ENCODE results near the gene HSPBAP1. TPM values are rescaled to one million over a fixed set of nuclear protein-coding genes. Genes with fewer than 3 reads are reported as not detected.
"Not testable (repeated sequence)": the region's sequence is repeated elsewhere in the genome, so short reads cannot be mapped to it uniquely, and the experiment has no call there.

Gene HSPBAP1
- total RNA-seq, 5 donors from 2014 or later (not counting 1 experiment from before 2014, with no cell fraction given) = 17.7 to 29.5 (median 22.9) TPM

DNA sequence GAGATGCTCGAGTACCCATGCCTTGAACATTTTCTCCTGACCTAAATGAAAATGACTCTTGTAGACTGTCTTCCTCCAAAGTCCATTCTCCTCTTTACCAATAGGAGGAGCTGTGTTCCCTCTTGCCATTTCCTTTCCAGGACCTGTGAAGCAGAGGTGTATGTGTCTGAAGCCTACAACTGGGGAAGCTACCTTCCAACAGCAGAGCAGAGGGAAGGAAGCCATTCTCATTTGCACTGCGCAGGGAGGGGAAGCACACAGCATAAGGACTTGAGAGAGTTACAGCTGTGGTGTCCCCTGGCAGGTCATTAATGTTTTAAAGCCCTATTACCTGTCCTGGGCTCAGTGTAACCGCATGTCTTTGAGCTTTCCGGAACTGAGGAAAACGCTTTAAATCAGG lies 38.7 kb downstream of the HSPBAP1 start:
- no peak overlapping the region for H3K4me3 Mint-ChIP-seq
- DNase-seq (peak in 6 of 35 experiments; percentile 7 to 61 (median 10)), ATAC-seq (replicated peaks in 1 of 4) (peak; percentile 63 to 75 (median 72))
- no peaks in the 10 kb centered on the region for H3K9me3 Mint-ChIP-seq
- Histone ChIP-seq H3K9me3 (no peaks in the 10 kb centered on the region), H3K4me1 (ENCODE audit: control insufficient read depth in 1 of 2, extremely low read depth in 1 of 2, insufficient read depth in 2 of 2, low read length in 2 of 2) (no peaks in the 10 kb centered on the region), H3K27me3 (replicated peaks in 1 of 2; ENCODE audit: control insufficient read depth in 2 of 2, extremely low read depth in 1 of 2, insufficient read depth in 2 of 2, low read length in 1 of 2) (no peaks in the 10 kb centered on the region), H3K36me3 (ENCODE audit: control insufficient read depth in 2 of 2, extremely low read depth in 1 of 2, insufficient read depth in 1 of 2, low read length in 1 of 2) (peaks cover 0 to 41% of the 10 kb centered on the region in 2 donors), H3K4me3 (ENCODE audit: control insufficient read depth in 1 of 2, extremely low read depth in 1 of 2, low read length in 1 of 2) (no peak overlapping the region), H3K27ac (ENCODE audit: low read length) (no peak overlapping the region)
- no peaks in the 10 kb centered on the region for H3K27me3 Mint-ChIP-seq
- 100% methylated on average over 1 of the region's 5 CpGs for whole genome bisulfite sequencing (ENCODE audit: insufficient coverage)
- ChIA-PET CTCF (interaction anchor here (0.5 to 1.5 kb wide), 9 partner anchors 11 to 275 kb away, joined by 3 to 7 read pairs (median 5); partner anchors contain the start of gene SEMA5B (in 1 of the 2)), POLR2A (interaction anchor here (0.5 to 0.6 kb wide), 2 partner anchors 9 to 74 kb away, joined by 3 to 5 read pairs; partner anchors contain the start of gene PARP14 (in 1 of the 2))
- no peak overlapping the region for H3K27ac Mint-ChIP-seq
- H3K4me1 Mint-ChIP-seq = no peaks in the 10 kb centered on the region
- peaks cover 55% of the 10 kb centered on the region for H3K36me3 Mint-ChIP-seq

DNA sequence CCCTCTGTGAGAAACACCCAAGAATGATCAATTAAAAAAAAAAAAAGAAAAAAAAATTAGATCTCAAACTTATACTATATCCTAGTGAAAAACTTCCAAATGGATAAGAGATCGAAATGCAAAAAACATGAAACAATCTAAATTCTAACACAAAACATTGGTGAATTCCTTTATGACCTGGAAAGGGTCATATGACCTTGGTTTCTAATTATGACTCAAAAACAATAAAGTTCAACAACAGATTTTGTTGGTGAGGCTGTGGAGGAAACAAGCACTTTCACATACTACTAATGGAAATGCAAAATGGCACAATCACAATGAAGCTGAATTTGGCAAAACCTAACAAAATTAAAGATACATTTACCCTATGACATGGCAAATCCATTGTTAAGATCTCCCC lies 45.3 kb downstream of the HSPBAP1 start:
- H3K27ac ChIP-seq (ENCODE audit: low read length) = no peak overlapping the region
- H3K36me3 ChIP-seq (ENCODE audit: control insufficient read depth in 2 of 2, extremely low read depth in 1 of 2, insufficient read depth in 1 of 2, low read length in 1 of 2) = peaks cover 1 to 26% of the 10 kb centered on the region in 2 donors
- DNase-seq (no peak), ATAC-seq (replicated peaks in 1 of 4) (no peak)
- no peak overlapping the region for H3K4me3 Mint-ChIP-seq
- CTCF ChIA-PET = no interaction called here
- H3K9me3 ChIP-seq = no peaks in the 10 kb centered on the region
- no peaks in the 10 kb centered on the region for H3K4me1 Mint-ChIP-seq
- H3K9me3 Mint-ChIP-seq = no peaks in the 10 kb centered on the region
- no CpG with 5 or more reads among the region's 1 CpG for WGBS (ENCODE audit: insufficient coverage)
- H3K27ac Mint-ChIP-seq = no peak overlapping the region
- no peaks in the 10 kb centered on the region for H3K27me3 ChIP-seq (replicated peaks in 1 of 2; ENCODE audit: control insufficient read depth in 2 of 2, extremely low read depth in 1 of 2, insufficient read depth in 2 of 2, low read length in 1 of 2)
- H3K36me3 Mint-ChIP-seq = peaks cover 51% of the 10 kb centered on the region
- no peaks in the 10 kb centered on the region for H3K27me3 Mint-ChIP-seq
- POLR2A ChIA-PET = no interaction called here
- H3K4me1 ChIP-seq (ENCODE audit: control insufficient read depth in 1 of 2, extremely low read depth in 1 of 2, insufficient read depth in 2 of 2, low read length in 2 of 2) = no peaks in the 10 kb centered on the region
- H3K4me3 ChIP-seq (ENCODE audit: control insufficient read depth in 1 of 2, extremely low read depth in 1 of 2, low read length in 1 of 2) = no peak overlapping the region

GRCh38 chr3:122747295-122747694 lies 46.3 kb downstream of the HSPBAP1 start:
- H3K27me3 Mint-ChIP-seq; CTCF ChIA-PET; H3K27ac Mint-ChIP-seq; H3K9me3 ChIP-seq; H3K27ac ChIP-seq (ENCODE audit: low read length); H3K27me3 ChIP-seq (replicated peaks in 1 of 2; ENCODE audit: control insufficient read depth in 2 of 2, extremely low read depth in 1 of 2, insufficient read depth in 2 of 2, low read length in 1 of 2); ATAC-seq (replicated peaks in 1 of 4); DNase-seq; POLR2A ChIA-PET; H3K4me1 ChIP-seq (ENCODE audit: control insufficient read depth in 1 of 2, extremely low read depth in 1 of 2, insufficient read depth in 2 of 2, low read length in 2 of 2); H3K4me3 Mint-ChIP-seq; H3K9me3 Mint-ChIP-seq; H3K4me1 Mint-ChIP-seq; H3K4me3 ChIP-seq (ENCODE audit: control insufficient read depth in 1 of 2, extremely low read depth in 1 of 2, low read length in 1 of 2): not testable (repeated sequence)
- no CpG with 5 or more reads among the region's 35 CpGs for WGBS (ENCODE audit: insufficient coverage)
- H3K36me3 Mint-ChIP-seq = peaks cover 52% of the 10 kb centered on the region
- H3K36me3 ChIP-seq (ENCODE audit: control insufficient read depth in 2 of 2, extremely low read depth in 1 of 2, insufficient read depth in 1 of 2, low read length in 1 of 2) = peaks cover 6 to 20% of the 10 kb centered on the region in 2 donors

DNA sequence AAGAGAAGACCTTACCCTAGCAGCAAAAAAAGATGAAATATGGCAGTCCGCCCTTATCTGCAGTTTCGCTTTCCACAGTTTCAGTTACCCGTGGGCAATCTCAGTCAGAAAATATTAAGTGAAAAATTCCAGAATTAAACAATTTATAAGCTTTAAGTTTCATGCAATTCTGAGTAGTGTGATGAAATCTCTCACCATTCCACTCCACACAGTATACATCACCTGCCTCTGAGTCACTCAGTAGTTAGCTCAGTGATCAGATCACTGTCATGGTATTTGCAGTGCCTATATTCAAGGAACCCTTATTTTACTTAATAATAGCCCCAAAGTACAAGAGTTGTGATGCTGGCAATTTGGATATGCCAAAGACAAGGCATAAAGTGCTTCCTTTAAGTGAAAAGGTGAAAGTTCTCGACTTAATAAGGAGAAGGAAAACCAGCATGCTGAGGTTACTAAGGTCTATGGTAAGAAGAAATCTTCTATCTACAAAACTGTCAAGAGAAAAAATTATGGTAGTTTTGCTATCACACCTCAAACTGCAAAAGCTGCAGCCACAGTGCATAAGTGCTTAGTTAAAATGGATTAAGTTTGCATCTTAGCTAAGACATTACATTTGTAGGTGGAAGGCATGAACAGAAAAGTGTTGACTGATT lies 48.1 kb downstream of the HSPBAP1 start:
- no peaks in the 10 kb centered on the region for H3K4me1 ChIP-seq (ENCODE audit: control insufficient read depth in 1 of 2, extremely low read depth in 1 of 2, insufficient read depth in 2 of 2, low read length in 2 of 2)
- no peak for DNase-seq
- H3K27me3 Mint-ChIP-seq = no peaks in the 10 kb centered on the region
- H3K4me3 ChIP-seq (ENCODE audit: control insufficient read depth in 1 of 2, extremely low read depth in 1 of 2, low read length in 1 of 2) = no peak overlapping the region
- peaks cover 51% of the 10 kb centered on the region for H3K36me3 Mint-ChIP-seq
- ChIA-PET POLR2A (interaction anchor here in 1 of 2 donors (0.6 kb wide), 1 partner anchor 330 kb away, joined by 4 read pairs; the partner anchor contains the start of gene WDR5B), CTCF (interaction anchor here (0.6 to 0.7 kb wide), 6 partner anchors 60 to 654 kb away, joined by 3 to 9 read pairs (median 4); no protein-coding TSS in a partner anchor)
- H3K9me3 Mint-ChIP-seq = peaks cover 0 to 6% (median 0%) of the 10 kb centered on the region in 3 donors
- no peaks in the 10 kb centered on the region for H3K27me3 ChIP-seq (replicated peaks in 1 of 2; ENCODE audit: control insufficient read depth in 2 of 2, extremely low read depth in 1 of 2, insufficient read depth in 2 of 2, low read length in 1 of 2)
- no peak for ATAC-seq (replicated peaks in 1 of 4)
- H3K9me3 ChIP-seq = no peaks in the 10 kb centered on the region
- peaks cover 11 to 13% of the 10 kb centered on the region in 2 donors for H3K36me3 ChIP-seq (ENCODE audit: control insufficient read depth in 2 of 2, extremely low read depth in 1 of 2, insufficient read depth in 1 of 2, low read length in 1 of 2)
- no peak overlapping the region for H3K27ac ChIP-seq (ENCODE audit: low read length)
- no peak overlapping the region for H3K4me3 Mint-ChIP-seq
- no peaks in the 10 kb centered on the region for H3K4me1 Mint-ChIP-seq
- WGBS (ENCODE audit: insufficient coverage) = no CpG with 5 or more reads among the region's 4 CpGs
- no peak overlapping the region for H3K27ac Mint-ChIP-seq

DNA sequence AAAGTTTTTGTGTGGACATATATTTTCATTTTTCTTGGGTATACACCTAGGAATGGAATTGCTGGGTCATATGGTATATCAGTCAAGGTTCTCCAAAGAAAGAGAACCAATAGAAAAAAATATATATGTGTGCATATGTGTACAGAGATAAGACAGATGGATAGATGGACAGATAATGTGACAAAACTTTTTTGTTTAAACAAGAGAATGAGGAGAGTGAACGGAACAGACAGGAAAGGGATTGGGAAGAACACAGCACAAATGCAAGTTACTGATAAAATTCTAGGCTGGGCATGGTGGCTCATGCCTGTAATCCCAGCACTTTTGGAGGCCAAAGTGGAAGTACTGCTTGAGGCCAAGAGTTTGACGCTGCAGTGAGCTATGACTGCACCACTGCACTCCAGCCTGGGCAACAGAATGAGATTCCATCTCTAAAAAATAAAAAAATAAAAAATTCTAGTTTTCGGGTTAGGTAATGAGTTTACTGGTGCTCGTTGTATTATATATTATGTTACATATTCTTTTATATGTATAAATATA lies 50.0 kb downstream of the HSPBAP1 start:
- H3K4me3 Mint-ChIP-seq = no peak overlapping the region
- Histone ChIP-seq H3K27ac (ENCODE audit: low read length) (no peak overlapping the region), H3K36me3 (ENCODE audit: control insufficient read depth in 2 of 2, extremely low read depth in 1 of 2, insufficient read depth in 1 of 2, low read length in 1 of 2) (peaks cover 12 to 23% of the 10 kb centered on the region in 2 donors), H3K4me3 (ENCODE audit: control insufficient read depth in 1 of 2, extremely low read depth in 1 of 2, low read length in 1 of 2) (no peak overlapping the region), H3K4me1 (ENCODE audit: control insufficient read depth in 1 of 2, extremely low read depth in 1 of 2, insufficient read depth in 2 of 2, low read length in 2 of 2) (no peaks in the 10 kb centered on the region), H3K27me3 (replicated peaks in 1 of 2; ENCODE audit: control insufficient read depth in 2 of 2, extremely low read depth in 1 of 2, insufficient read depth in 2 of 2, low read length in 1 of 2) (no peaks in the 10 kb centered on the region), H3K9me3 (no peaks in the 10 kb centered on the region)
- POLR2A ChIA-PET = no interaction called here
- 100% methylated on average over 1 of the region's 4 CpGs for WGBS (ENCODE audit: insufficient coverage)
- no peak overlapping the region for H3K27ac Mint-ChIP-seq
- H3K36me3 Mint-ChIP-seq = peaks cover 68% of the 10 kb centered on the region
- no peaks in the 10 kb centered on the region for H3K27me3 Mint-ChIP-seq
- H3K9me3 Mint-ChIP-seq = peaks cover 0 to 6% (median 0%) of the 10 kb centered on the region in 3 donors
- CTCF ChIA-PET = interaction anchor here in 1 of 2 donors (0.9 kb wide), 1 partner anchor 12 kb away, joined by 5 read pairs; no protein-coding TSS in a partner anchor
- DNase-seq (no peak), ATAC-seq (replicated peaks in 1 of 4) (no peak)
- H3K4me1 Mint-ChIP-seq = no peaks in the 10 kb centered on the region

DNA sequence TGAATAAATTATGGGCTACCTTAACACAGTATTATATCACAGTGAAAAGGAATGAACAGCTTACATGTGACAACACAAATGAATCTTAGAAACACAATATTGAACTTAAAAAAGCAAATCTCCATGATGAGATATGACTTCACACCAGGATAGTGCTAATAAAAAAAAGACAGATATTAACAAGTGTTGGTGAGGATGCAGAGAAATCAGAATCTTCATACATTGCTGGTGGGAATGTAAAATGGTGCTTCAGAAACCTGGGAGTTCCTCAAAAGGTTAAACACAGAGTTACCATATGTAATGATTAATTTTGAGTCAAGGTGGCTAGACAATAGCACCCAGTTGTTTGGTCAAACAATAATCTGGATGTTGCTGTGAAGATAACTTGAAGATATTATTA lies 51.4 kb downstream of the HSPBAP1 start:
- ATAC-seq (replicated peaks in 1 of 4) = no peak
- peaks cover 12 to 19% of the 10 kb centered on the region in 2 donors for H3K36me3 ChIP-seq (ENCODE audit: control insufficient read depth in 2 of 2, extremely low read depth in 1 of 2, insufficient read depth in 1 of 2, low read length in 1 of 2)
- no peaks in the 10 kb centered on the region for H3K9me3 ChIP-seq
- no peaks in the 10 kb centered on the region for H3K4me1 ChIP-seq (ENCODE audit: control insufficient read depth in 1 of 2, extremely low read depth in 1 of 2, insufficient read depth in 2 of 2, low read length in 2 of 2)
- Mint-ChIP-seq H3K4me1 (no peaks in the 10 kb centered on the region), H3K4me3 (no peak overlapping the region), H3K27ac (no peak overlapping the region), H3K36me3 (peaks cover 68% of the 10 kb centered on the region), H3K27me3 (no peaks in the 10 kb centered on the region), H3K9me3 (peaks cover 0 to 6% (median 0%) of the 10 kb centered on the region in 3 donors)
- H3K4me3 ChIP-seq (ENCODE audit: control insufficient read depth in 1 of 2, extremely low read depth in 1 of 2, low read length in 1 of 2) = no peak overlapping the region
- H3K27me3 ChIP-seq (replicated peaks in 1 of 2; ENCODE audit: control insufficient read depth in 2 of 2, extremely low read depth in 1 of 2, insufficient read depth in 2 of 2, low read length in 1 of 2) = no peaks in the 10 kb centered on the region
- no peak overlapping the region for H3K27ac ChIP-seq (ENCODE audit: low read length)
- CTCF ChIA-PET = no interaction called here
- DNase-seq = no peak
- POLR2A ChIA-PET = no interaction called here
